ENCODE data around the gene RXFP3. TPM values are rescaled to one million over a fixed set of nuclear protein-coding genes. Genes with fewer than 3 reads are reported as not detected.

The RXFP3 gene
- total and polyA plus RNA-seq, 3 experiments from 2014 or later, result not detected

- Histone ChIP-seq H3K9me3 (ENCODE audit: low read length) (no peaks in the 10 kb centered on the region), H3K27ac (ENCODE audit: low read depth, low read length) (no peak overlapping the region), H3K4me1 (ENCODE audit: insufficient read depth, low read length) (peaks cover 5% of the 10 kb centered on the region), H3K27me3 (ENCODE audit: insufficient read depth, low read length, poor library complexity, severe bottlenecking) (no peaks in the 10 kb centered on the region), H3K4me3 (ENCODE audit: low read length) (no peak overlapping the region), H3K36me3 (ENCODE audit: insufficient read depth, low read length) (no peaks in the 10 kb centered on the region)
- H3K27ac Mint-ChIP-seq, result no peak overlapping the region
- no peak for DNase-seq
- ChIA-PET POLR2A (no interaction called here), CTCF (no interaction called here)
- H3K9me3 Mint-ChIP-seq, result no peaks in the 10 kb centered on the region
- peaks cover 0 to 7% (median 0%) of the 10 kb centered on the region in 3 donors for H3K4me1 Mint-ChIP-seq
- H3K4me3 Mint-ChIP-seq, result no peak overlapping the region
- H3K36me3 Mint-ChIP-seq, result no peaks in the 10 kb centered on the region
- H3K27me3 Mint-ChIP-seq, result peaks cover 5 to 13% of the 10 kb centered on the region in 2 donors
Observed at GRCh38 chr5:33976307-33976706, 40.1 kb downstream of the RXFP3 start.

- no peak for DNase-seq
- H3K27me3 ChIP-seq (ENCODE audit: insufficient read depth, low read length, poor library complexity, severe bottlenecking), result no peaks in the 10 kb centered on the region
- peaks cover 5% of the 10 kb centered on the region for H3K4me1 ChIP-seq (ENCODE audit: insufficient read depth, low read length)
- Mint-ChIP-seq H3K4me3 (no peak overlapping the region), H3K36me3 (no peaks in the 10 kb centered on the region), H3K4me1 (peaks cover 0 to 3% (median 0%) of the 10 kb centered on the region in 3 donors), H3K27ac (no peak overlapping the region), H3K9me3 (no peaks in the 10 kb centered on the region), H3K27me3 (peaks cover 5 to 9% of the 10 kb centered on the region in 2 donors)
- no peak overlapping the region for H3K27ac ChIP-seq (ENCODE audit: low read depth, low read length)
- CTCF ChIA-PET, result no interaction called here
- no peaks in the 10 kb centered on the region for H3K9me3 ChIP-seq (ENCODE audit: low read length)
- POLR2A ChIA-PET, result no interaction called here
- H3K4me3 ChIP-seq (ENCODE audit: low read length), result no peak overlapping the region
- no peaks in the 10 kb centered on the region for H3K36me3 ChIP-seq (ENCODE audit: insufficient read depth, low read length)
Observed at GRCh38 chr5:33978306-33978705, 42.1 kb downstream of the RXFP3 start.

GRCh38 chr5:33980030-33980429, 43.8 kb downstream of the RXFP3 start:
- Mint-ChIP-seq H3K36me3 (no peaks in the 10 kb centered on the region), H3K4me1 (no peaks in the 10 kb centered on the region), H3K4me3 (no peak overlapping the region), H3K27ac (no peak overlapping the region), H3K9me3 (no peaks in the 10 kb centered on the region), H3K27me3 (peaks cover 2 to 5% of the 10 kb centered on the region in 2 donors)
- Histone ChIP-seq H3K4me3 (ENCODE audit: low read length) (no peak overlapping the region), H3K9me3 (ENCODE audit: low read length) (peaks cover 2% of the 10 kb centered on the region), H3K27ac (ENCODE audit: low read depth, low read length) (no peak overlapping the region), H3K4me1 (ENCODE audit: insufficient read depth, low read length) (no peaks in the 10 kb centered on the region), H3K27me3 (ENCODE audit: insufficient read depth, low read length, poor library complexity, severe bottlenecking) (no peaks in the 10 kb centered on the region), H3K36me3 (ENCODE audit: insufficient read depth, low read length) (no peaks in the 10 kb centered on the region)
- no peak for DNase-seq
- ChIA-PET CTCF (no interaction called here), POLR2A (no interaction called here)

- no peaks in the 10 kb centered on the region for H3K36me3 Mint-ChIP-seq
Observed at GRCh38 chr5:33981408-33982162, 45.4 kb downstream of the RXFP3 start.

GRCh38 chr5:33984178-33984577, 48.0 kb downstream of the RXFP3 start:
- Histone ChIP-seq H3K4me1 (ENCODE audit: insufficient read depth, low read length) (no peaks in the 10 kb centered on the region), H3K27me3 (ENCODE audit: insufficient read depth, low read length, poor library complexity, severe bottlenecking) (no peaks in the 10 kb centered on the region), H3K36me3 (ENCODE audit: insufficient read depth, low read length) (peaks cover 11% of the 10 kb centered on the region), H3K4me3 (ENCODE audit: low read length) (no peak overlapping the region), H3K9me3 (ENCODE audit: low read length) (peaks cover 5% of the 10 kb centered on the region), H3K27ac (ENCODE audit: low read depth, low read length) (no peak overlapping the region)
- no peak overlapping the region for H3K27ac Mint-ChIP-seq
- peaks cover 0 to 4% of the 10 kb centered on the region in 2 donors for H3K27me3 Mint-ChIP-seq
- H3K9me3 Mint-ChIP-seq, result no peaks in the 10 kb centered on the region
- H3K4me3 Mint-ChIP-seq, result no peak overlapping the region
- H3K36me3 Mint-ChIP-seq, result peaks cover 9 to 20% (median 11%) of the 10 kb centered on the region in 3 donors
- no peak for DNase-seq
- ChIA-PET POLR2A (no interaction called here), CTCF (no interaction called here)
- no peaks in the 10 kb centered on the region for H3K4me1 Mint-ChIP-seq

More at GRCh38 chr5:33981408-33982162, 45.4 kb downstream of the RXFP3 start:
- Mint-ChIP-seq H3K4me3 (no peak overlapping the region), H3K9me3 (no peaks in the 10 kb centered on the region), H3K27ac (no peak overlapping the region), H3K4me1 (no peaks in the 10 kb centered on the region), H3K27me3 (peaks cover 0 to 5% of the 10 kb centered on the region in 2 donors)
- Histone ChIP-seq H3K4me1 (ENCODE audit: insufficient read depth, low read length) (no peaks in the 10 kb centered on the region), H3K27me3 (ENCODE audit: insufficient read depth, low read length, poor library complexity, severe bottlenecking) (no peaks in the 10 kb centered on the region), H3K9me3 (ENCODE audit: low read length) (peaks cover 5% of the 10 kb centered on the region), H3K36me3 (ENCODE audit: insufficient read depth, low read length) (no peaks in the 10 kb centered on the region), H3K27ac (ENCODE audit: low read depth, low read length) (no peak overlapping the region), H3K4me3 (ENCODE audit: low read length) (no peak overlapping the region)
- ChIA-PET CTCF (no interaction called here), POLR2A (no interaction called here)
- DNase-seq, result no peak

GRCh38 chr5:33984671-33985124, 48.5 kb downstream of the RXFP3 start, which contains the start of gene SLC45A2:
TSS of gene SLC45A2 (minus strand) at chr5:33984693. CDS start at chr5:33984583, 110 bp downstream.
- Histone ChIP-seq H3K27me3 (ENCODE audit: insufficient read depth, low read length, poor library complexity, severe bottlenecking) (no peaks in the 10 kb centered on the region), H3K9me3 (ENCODE audit: low read length) (peaks cover 5% of the 10 kb centered on the region), H3K4me1 (ENCODE audit: insufficient read depth, low read length) (no peaks in the 10 kb centered on the region), H3K36me3 (ENCODE audit: insufficient read depth, low read length) (peaks cover 11% of the 10 kb centered on the region), H3K27ac (ENCODE audit: low read depth, low read length) (no peak within 1 kb of the TSS), H3K4me3 (ENCODE audit: low read length) (no peak within 1 kb of the TSS)
- CTCF ChIA-PET, result no interaction called here
- H3K27me3 Mint-ChIP-seq, result peaks cover 0 to 4% of the 10 kb centered on the region in 2 donors
- no peak within 1 kb of the TSS for H3K4me3 Mint-ChIP-seq
- H3K27ac Mint-ChIP-seq, result no peak within 1 kb of the TSS
- no peak for DNase-seq
- POLR2A ChIA-PET, result no interaction called here
- no peaks in the 10 kb centered on the region for H3K9me3 Mint-ChIP-seq
- no peaks in the 10 kb centered on the region for H3K4me1 Mint-ChIP-seq
- H3K36me3 Mint-ChIP-seq, result peaks cover 9 to 23% (median 14%) of the 10 kb centered on the region in 3 donors

- Histone ChIP-seq H3K4me3 (ENCODE audit: low read length) (no peak overlapping the region), H3K36me3 (ENCODE audit: insufficient read depth, low read length) (peaks cover 11% of the 10 kb centered on the region), H3K9me3 (ENCODE audit: low read length) (peaks cover 5% of the 10 kb centered on the region), H3K4me1 (ENCODE audit: insufficient read depth, low read length) (no peaks in the 10 kb centered on the region), H3K27ac (ENCODE audit: low read depth, low read length) (no peak overlapping the region), H3K27me3 (ENCODE audit: insufficient read depth, low read length, poor library complexity, severe bottlenecking) (no peaks in the 10 kb centered on the region)
- Mint-ChIP-seq H3K27ac (no peak overlapping the region), H3K9me3 (no peaks in the 10 kb centered on the region), H3K4me3 (no peak overlapping the region), H3K27me3 (peaks cover 0 to 4% of the 10 kb centered on the region in 2 donors), H3K36me3 (peaks cover 9 to 26% (median 17%) of the 10 kb centered on the region in 3 donors), H3K4me1 (no peaks in the 10 kb centered on the region)
- CTCF ChIA-PET, result no interaction called here
- no peak for DNase-seq
- POLR2A ChIA-PET, result no interaction called here
Observed at GRCh38 chr5:33985447-33985846, 49.3 kb downstream of the RXFP3 start.
